Progenitor cell of endocrine pancreas (in vitro differentiated cells): ENCODE results near the gene SLC27A1. TPM values are rescaled to one million over a fixed set of nuclear protein-coding genes. Genes with fewer than 3 reads are reported as not detected.

ENCODE experiments used
- DNase-seq: peaks from one replicate; pipeline ENCODE4 v3.0.0; 2021; ENCODE audit warnings: low spot score; ENCODE audit not compliant: unreplicated experiment
- H3K27ac Mint-ChIP-seq: 2 replicates; pipeline ENCODE4 v1.8.0; 2021; ENCODE audit warnings: mild to moderate bottlenecking, moderate library complexity, mixed read lengths
- H3K27me3 Mint-ChIP-seq: 2 replicates; pipeline ENCODE4 v1.8.0; 2021; ENCODE audit warnings: mixed read lengths
- H3K36me3 Mint-ChIP-seq: 2 replicates; pipeline ENCODE4 v1.8.0; 2022; ENCODE audit warnings: mixed read lengths; ENCODE audit not compliant: insufficient read depth
- H3K4me1 Mint-ChIP-seq: 2 replicates; pipeline ENCODE4 v1.8.0; 2021; ENCODE audit warnings: low read depth, mixed read lengths
- H3K4me3 Mint-ChIP-seq: 2 replicates; pipeline ENCODE4 v1.8.0; 2021; ENCODE audit warnings: low read depth, mild to moderate bottlenecking, moderate library complexity, mixed read lengths
- H3K9me3 Mint-ChIP-seq: 2 replicates; pipeline ENCODE4 v1.8.0; 2021; ENCODE audit warnings: low read depth, mixed read lengths
- CTCF ChIP-seq: fragments of 200-600 bp; sonication (generic); IDR thresholded peaks from one replicate; pipeline ENCODE4 v1.5.0; 2021; ENCODE audit warnings: antibody characterized with exemption, mild to moderate bottlenecking; ENCODE audit not compliant: unreplicated experiment
- total RNA-seq: library from RNA; stranded (reverse); gene quantifications from 2 replicates; pipeline ENCODE4 v1.2.1, GENCODE V29; 2021

SLC27A1 gene
- total RNA-seq, 1 donor from 2014 or later: 19.8 TPM

GRCh38 chr19:17534767-17535166 lies 64.4 kb downstream of the SLC27A1 start:
- Mint-ChIP-seq H3K4me3 (no peak overlapping the region), H3K9me3 (no peaks in the 10 kb centered on the region), H3K4me1 (no peaks in the 10 kb centered on the region), H3K27me3 (peaks cover 32% of the 10 kb centered on the region), H3K27ac (no peak overlapping the region), H3K36me3 (no peaks in the 10 kb centered on the region)
- no peak for TF ChIP-seq CTCF
- DNase-seq: no peak

- peaks cover 45% of the 10 kb centered on the region for H3K27me3 Mint-ChIP-seq
- no peak overlapping the region for H3K4me3 Mint-ChIP-seq
- H3K4me1 Mint-ChIP-seq: no peaks in the 10 kb centered on the region
- H3K36me3 Mint-ChIP-seq: no peaks in the 10 kb centered on the region
- no peaks in the 10 kb centered on the region for H3K9me3 Mint-ChIP-seq
- TF ChIP-seq CTCF: no peak
- no peak for DNase-seq
- no peak overlapping the region for H3K27ac Mint-ChIP-seq
Measured at GRCh38 chr19:17536955-17537354, 66.6 kb downstream of the SLC27A1 start.

- Mint-ChIP-seq H3K4me3 (no peak overlapping the region), H3K36me3 (no peaks in the 10 kb centered on the region), H3K27ac (no peak overlapping the region), H3K4me1 (no peaks in the 10 kb centered on the region), H3K27me3 (peaks cover 60% of the 10 kb centered on the region), H3K9me3 (no peaks in the 10 kb centered on the region)
- TF ChIP-seq CTCF: no peak
- no peak for DNase-seq
Measured at GRCh38 chr19:17538684-17539237, 68.4 kb downstream of the SLC27A1 start.

GRCh38 chr19:17539238-17540117 lies 69.2 kb downstream of the SLC27A1 start:
- H3K27ac Mint-ChIP-seq: no peak overlapping the region
- no peaks in the 10 kb centered on the region for H3K36me3 Mint-ChIP-seq
- H3K27me3 Mint-ChIP-seq: peaks cover 60% of the 10 kb centered on the region
- peak overlapping the region; percentile 24 for H3K4me3 Mint-ChIP-seq
- H3K9me3 Mint-ChIP-seq: no peaks in the 10 kb centered on the region
- no peaks in the 10 kb centered on the region for H3K4me1 Mint-ChIP-seq
- DNase-seq: peak; percentile 59
- TF ChIP-seq CTCF: peak; percentile 31

- Mint-ChIP-seq H3K27ac (no peak overlapping the region), H3K4me3 (no peak overlapping the region), H3K9me3 (no peaks in the 10 kb centered on the region), H3K36me3 (no peaks in the 10 kb centered on the region), H3K4me1 (no peaks in the 10 kb centered on the region), H3K27me3 (peaks cover 60% of the 10 kb centered on the region)
- DNase-seq: no peak
- TF ChIP-seq CTCF: no peak
Measured at GRCh38 chr19:17540174-17540573, 69.8 kb downstream of the SLC27A1 start.
